ENCODE data around the gene LY6G5C.

LY6G5C gene

GRCh38 chr6:31642798-31643570 lies 37.9 kb downstream of the LY6G5C start:
- DNase-seq (ENCODE audit: extremely low read depth in 1 of 2, low read depth in 1 of 2), result no peak

- DNase-seq (ENCODE audit: extremely low read depth in 1 of 2, low read depth in 1 of 2), result no peak
Observed at GRCh38 chr6:31641370-31641769, 39.5 kb downstream of the LY6G5C start.

GRCh38 chr6:31640612-31641011 lies 40.3 kb downstream of the LY6G5C start:
- DNase-seq (ENCODE audit: extremely low read depth in 1 of 2, low read depth in 1 of 2), result no peak

- no peak for DNase-seq (ENCODE audit: extremely low read depth in 1 of 2, low read depth in 1 of 2)
Observed at GRCh38 chr6:31639449-31639861, 41.4 kb downstream of the LY6G5C start.

GRCh38 chr6:31639043-31639442 lies 41.8 kb downstream of the LY6G5C start:
- no peak for DNase-seq (ENCODE audit: extremely low read depth in 1 of 2, low read depth in 1 of 2)

- DNase-seq (ENCODE audit: extremely low read depth in 1 of 2, low read depth in 1 of 2), result no peak
Observed at GRCh38 chr6:31636698-31637596, 43.9 kb downstream of the LY6G5C start.

GRCh38 chr6:31634969-31635575 lies 45.8 kb downstream of the LY6G5C start:
- no peak for DNase-seq (ENCODE audit: extremely low read depth in 1 of 2, low read depth in 1 of 2)

GRCh38 chr6:31634131-31634530 lies 46.7 kb downstream of the LY6G5C start:
- no peak for DNase-seq (ENCODE audit: extremely low read depth in 1 of 2, low read depth in 1 of 2)

GRCh38 chr6:31633447-31633846 lies 47.4 kb downstream of the LY6G5C start:
- DNase-seq (ENCODE audit: extremely low read depth in 1 of 2, low read depth in 1 of 2), result no peak

GRCh38 chr6:31632279-31632946 lies 48.5 kb downstream of the LY6G5C start:
- no peak for DNase-seq (ENCODE audit: extremely low read depth in 1 of 2, low read depth in 1 of 2)

GRCh38 chr6:31631681-31632278 lies 49.1 kb downstream of the LY6G5C start:
- no peak for DNase-seq (ENCODE audit: extremely low read depth in 1 of 2, low read depth in 1 of 2)

- no peak for DNase-seq (ENCODE audit: extremely low read depth in 1 of 2, low read depth in 1 of 2)
Observed at GRCh38 chr6:31631209-31631608, 49.7 kb downstream of the LY6G5C start.

GRCh38 chr6:31630177-31630934 lies 50.5 kb downstream of the LY6G5C start:
- DNase-seq (ENCODE audit: extremely low read depth in 1 of 2, low read depth in 1 of 2), result no peak

- no peak for DNase-seq (ENCODE audit: extremely low read depth in 1 of 2, low read depth in 1 of 2)
Observed at GRCh38 chr6:31629014-31629413, 51.9 kb downstream of the LY6G5C start.

- no peak for DNase-seq (ENCODE audit: extremely low read depth in 1 of 2, low read depth in 1 of 2)
Observed at GRCh38 chr6:31627690-31628287, 53.1 kb downstream of the LY6G5C start.

GRCh38 chr6:31626952-31627351 lies 53.9 kb downstream of the LY6G5C start:
- DNase-seq (ENCODE audit: extremely low read depth in 1 of 2, low read depth in 1 of 2), result no peak

Measured in activated CD8-positive, alpha-beta memory T cell treated with anti-CD3 and anti-CD28 coated beads for 1 hour (primary cell).